ENCODE measurements around the gene DRC7.

GRCh38 chr16:57753448-57754353 is 59.1 kb downstream of the DRC7 start:
- TF ChIP-seq CTCF (IDR thresholded peaks at IDR 0.05): no peak
- TF ChIP-seq POLR2A (IDR thresholded peaks at IDR 0.05): no peak
